H1 (cell line): ENCODE measurements around the gene KCNC2. TPM values are rescaled to one million over a fixed set of nuclear protein-coding genes. Genes with fewer than 3 reads are reported as not detected.

Experiments used
- CTCF ChIA-PET: fragments of 300-600 bp; sonication (Branson Sonifier 250); formaldehyde crosslinking; loops from one replicate; lab custom pipeline; 2021; ENCODE audit not compliant: partially characterized antibody; lab: Charles Lee
- POLR2A ChIA-PET: fragments of 300-600 bp; sonication (Branson Sonifier 250); formaldehyde crosslinking; loops from one replicate; lab custom pipeline; 2021; ENCODE audit warnings: inconsistent platforms; ENCODE audit not compliant: partially characterized antibody; lab: Charles Lee
- DNase-seq, 2 experiments: peaks; one replicate each; pipeline versions ENCODE4 v3.0.0 to v3.0.0-alpha.2; 2010 to 2022; ENCODE audit warnings: low spot score in 2 of 2, low read depth in 1 of 2, mixed read lengths in 1 of 2
- FAIRE-seq: peaks from 2 replicates; lab custom pipeline; 2011; peaks lifted over from hg19 to GRCh38; lab: Jason Lieb, UNC
- H2AFZ ChIP-seq: 2 replicates; pipeline ENCODE4 v1.8.1; 2012; ENCODE audit warnings: low read length, inconsistent platforms
- H2AK5ac ChIP-seq: 2 replicates; pipeline ENCODE4 v1.6.1; 2013; ENCODE audit warnings: low read depth, low read length
- H2BK120ac ChIP-seq: replicated peaks from 2 replicates; pipeline ENCODE3; 2013; ENCODE audit warnings: low read depth, low read length, inconsistent platforms
- H2BK12ac ChIP-seq: 2 replicates; pipeline ENCODE4 v1.6.1; 2013; ENCODE audit warnings: low read depth, low read length
- H2BK15ac ChIP-seq: 2 replicates; pipeline ENCODE4 v1.6.1; 2013; ENCODE audit warnings: low read length
- H2BK20ac ChIP-seq: 2 replicates; pipeline ENCODE4 v1.6.1; 2013; ENCODE audit warnings: low read length
- H2BK5ac ChIP-seq: 2 replicates; pipeline ENCODE4 v1.6.1; 2013; ENCODE audit warnings: low read depth, low read length
- H3K14ac ChIP-seq: 2 replicates; pipeline ENCODE4 v1.6.1; 2013; ENCODE audit warnings: inconsistent platforms; ENCODE audit not compliant: insufficient read length
- H3K18ac ChIP-seq: 2 replicates; pipeline ENCODE4 v1.6.1; 2013; ENCODE audit warnings: low read length; ENCODE audit errors: extremely low read depth
- H3K23ac ChIP-seq: 2 replicates; pipeline ENCODE4 v1.6.1; 2013; ENCODE audit warnings: inconsistent platforms; ENCODE audit not compliant: insufficient read length
- H3K23me2 ChIP-seq: 2 replicates; pipeline ENCODE4 v1.6.1; 2013; ENCODE audit warnings: low read depth, low read length
- H3K27ac ChIP-seq: 2 replicates; pipeline ENCODE4 v1.6.1; 2011; ENCODE audit warnings: low read depth, low read length, inconsistent platforms
- H3K27me3 ChIP-seq, 4 experiments: replicated peaks in 1 of 4; 1 replicate in 1 of 4; 2 replicates in 3 of 4; pipeline versions ENCODE4 v1.6.1 to v1.8.1; 2011 to 2013; ENCODE audit warnings: low read length in 3 of 4, mild to moderate bottlenecking in 3 of 4, inconsistent platforms in 2 of 4, mixed read lengths in 2 of 4, moderate library complexity in 1 of 4; ENCODE audit not compliant: control insufficient read depth in 3 of 4, insufficient read depth in 3 of 4; ENCODE audit errors: extremely low read depth in 1 of 4
- H3K36me3 ChIP-seq, 4 experiments: 2 replicates each; pipeline versions ENCODE4 v1.6.1 to v1.8.1; 2011 to 2013; ENCODE audit warnings: mild to moderate bottlenecking in 4 of 4, low read length in 3 of 4, moderate library complexity in 2 of 4, control low read depth in 1 of 4, inconsistent platforms in 1 of 4; ENCODE audit not compliant: insufficient read depth in 4 of 4, control insufficient read depth in 2 of 4
- H3K4ac ChIP-seq: replicated peaks from 2 replicates; pipeline ENCODE3; 2013; ENCODE audit warnings: low read length, low read depth, mixed read lengths, inconsistent platforms; ENCODE audit not compliant: insufficient read length
- H3K4me1 ChIP-seq, 4 experiments: replicated peaks in 1 of 4; 1 replicate in 1 of 4; 2 replicates in 3 of 4; pipeline versions ENCODE4 v1.6.1 to v1.8.1; 2011 to 2013; ENCODE audit warnings: low read length in 3 of 4, inconsistent platforms in 2 of 4, mixed read lengths in 1 of 4; ENCODE audit not compliant: insufficient read depth in 4 of 4, control insufficient read depth in 3 of 4
- H3K4me2 ChIP-seq, 2 experiments: 2 replicates each; pipeline versions ENCODE4 v1.6.1 to v1.8.1; 2011 to 2013; ENCODE audit warnings: low read depth in 2 of 2, low read length in 2 of 2, control low read depth in 1 of 2, inconsistent platforms in 1 of 2, mild to moderate bottlenecking in 1 of 2; ENCODE audit not compliant: insufficient read depth in 1 of 2
- H3K4me3 ChIP-seq, 4 experiments: fragments of 200-600, 300-600 bp in 1 of 4; sonication (generic), shearing (Covaris generic), sonication (Bioruptor Twin) in 1 of 4; 2 replicates each; pipeline versions ENCODE4 v1.5.1 to v1.8.1; 2011 to 2016; ENCODE audit warnings: low read length in 4 of 4, low read depth in 3 of 4, control low read depth in 2 of 4, inconsistent platforms in 2 of 4, mild to moderate bottlenecking in 2 of 4, mixed read lengths in 1 of 4, moderate library complexity in 1 of 4; ENCODE audit not compliant: insufficient read depth in 2 of 4; ENCODE audit errors: extremely low read depth in 1 of 4
- H3K56ac ChIP-seq: replicated peaks from 2 replicates; pipeline ENCODE3; 2013; ENCODE audit warnings: low read depth, mild to moderate bottlenecking, mixed read lengths, low read length, inconsistent platforms; ENCODE audit not compliant: insufficient read length
- H3K79me1 ChIP-seq: 2 replicates; pipeline ENCODE4 v1.6.1; 2013; ENCODE audit warnings: low read depth, low read length, control low read depth
- H3K79me2 ChIP-seq, 2 experiments: 2 replicates each; pipeline versions ENCODE4 v1.6.1 to v1.8.1; 2012 to 2013; ENCODE audit warnings: low read length in 2 of 2, mild to moderate bottlenecking in 2 of 2, inconsistent platforms in 1 of 2; ENCODE audit not compliant: insufficient read depth in 2 of 2, control insufficient read depth in 1 of 2
- H3K9ac ChIP-seq, 4 experiments: replicated peaks in 1 of 4; 1 replicate in 1 of 4; 2 replicates in 3 of 4; pipeline versions ENCODE4 v1.6.1 to v1.8.1; 2011 to 2013; ENCODE audit warnings: low read depth in 3 of 4, low read length in 3 of 4, control low read depth in 2 of 4, mild to moderate bottlenecking in 2 of 4, moderate library complexity in 2 of 4, inconsistent platforms in 1 of 4; ENCODE audit errors: extremely low read depth in 1 of 4
- H3K9me3 ChIP-seq, 2 experiments: 2 replicates each; pipeline versions ENCODE4 v1.6.1 to v1.8.1; 2012 to 2013; ENCODE audit warnings: mild to moderate bottlenecking in 2 of 2, moderate library complexity in 2 of 2, control low read depth in 1 of 2, inconsistent platforms in 1 of 2, low read depth in 1 of 2, low read length in 1 of 2, mixed read lengths in 1 of 2; ENCODE audit not compliant: insufficient read depth in 2 of 2
- H4K20me1 ChIP-seq, 2 experiments: replicated peaks in 1 of 2; 2 replicates each; pipeline versions ENCODE3 to v1.8.1; 2011 to 2013; ENCODE audit warnings: inconsistent platforms in 2 of 2, low read length in 2 of 2, mild to moderate bottlenecking in 1 of 2; ENCODE audit not compliant: insufficient read depth in 2 of 2, control insufficient read depth in 1 of 2
- H4K5ac ChIP-seq: 2 replicates; pipeline ENCODE4 v1.6.1; 2013; ENCODE audit warnings: low read length, low read depth, mixed read lengths, inconsistent platforms; ENCODE audit not compliant: insufficient read length
- H4K8ac ChIP-seq: 2 replicates; pipeline ENCODE4 v1.8.0; 2013; ENCODE audit warnings: mild to moderate bottlenecking, moderate library complexity, low read length, inconsistent platforms; ENCODE audit not compliant: insufficient read depth; ENCODE audit errors: extremely low read depth
- H4K91ac ChIP-seq: replicated peaks from 2 replicates; pipeline ENCODE3; 2013; ENCODE audit warnings: low read length, mixed read lengths, inconsistent platforms; ENCODE audit not compliant: insufficient read length
- BACH1 ChIP-seq: IDR thresholded peaks from 2 replicates; pipeline ENCODE4 v1.6.1; 2012; ENCODE audit warnings: low read length, improper control_type of control experiment
- CBX5 ChIP-seq: fragments of 300-800, 300-1000 bp; sonication (generic); IDR thresholded peaks from 2 replicates; pipeline ENCODE4 v1.7.1; 2016; ENCODE audit warnings: antibody characterized with exemption, low read length, low read depth
- CBX8 ChIP-seq: fragments of 300-800, 300-1000 bp; sonication (generic); IDR thresholded peaks from 2 replicates; pipeline ENCODE4 v1.7.1; 2016; ENCODE audit warnings: low read depth, low read length, borderline replicate concordance
- CHD1 ChIP-seq: IDR thresholded peaks from 2 replicates; pipeline ENCODE4 v1.6.1; 2012; ENCODE audit warnings: low read depth, low read length, improper control_type of control experiment
- EP300 ChIP-seq, 2 experiments: IDR thresholded peaks; 1 replicate in 1 of 2; 2 replicates in 1 of 2; pipeline ENCODE4 v1.6.1; 2011 to 2012; ENCODE audit warnings: low read depth in 2 of 2, low read length in 2 of 2, mild to moderate bottlenecking in 2 of 2, borderline replicate concordance in 1 of 2, inconsistent platforms in 1 of 2, moderate library complexity in 1 of 2
- HDAC2 ChIP-seq, 2 experiments: fragments of 300-600 bp in 1 of 2; sonication (generic) in 1 of 2; IDR thresholded peaks; 2 replicates each; pipeline ENCODE4 v1.6.1; 2011 to 2012; ENCODE audit warnings: low read depth in 2 of 2, low read length in 2 of 2, mild to moderate bottlenecking in 2 of 2, moderate library complexity in 2 of 2, borderline replicate concordance in 1 of 2, inconsistent platforms in 1 of 2
- HDAC6 ChIP-seq: IDR thresholded peaks from one replicate; pipeline ENCODE4 v1.7.1; 2012; ENCODE audit warnings: low read depth, mild to moderate bottlenecking, inconsistent platforms, low read length, moderate library complexity
- JUN ChIP-seq: IDR thresholded peaks from 2 replicates; pipeline ENCODE4 v1.6.1; 2011; ENCODE audit warnings: low read depth, mild to moderate bottlenecking, improper control_type of control experiment, low read length
- JUND ChIP-seq: IDR thresholded peaks from 2 replicates; pipeline ENCODE4 v1.6.1; 2011; ENCODE audit warnings: mild to moderate bottlenecking, improper control_type of control experiment, low read length
- KDM5A ChIP-seq: fragments of 200-600 bp; IDR thresholded peaks from 2 replicates; pipeline ENCODE4 v1.7.1; 2012; ENCODE audit warnings: mild to moderate bottlenecking, low read length, inconsistent platforms, mixed read lengths
- POLR2A ChIP-seq, 2 experiments: IDR thresholded peaks; 1 replicate in 1 of 2; 2 replicates in 1 of 2; pipeline ENCODE4 v1.6.1; 2011; ENCODE audit warnings: low read depth in 2 of 2, low read length in 2 of 2, mild to moderate bottlenecking in 2 of 2; ENCODE audit errors: control extremely low read depth in 1 of 2
- RNF2 ChIP-seq: fragments of 200-900, 300-1000 bp; sonication (generic); IDR thresholded peaks from 2 replicates; pipeline ENCODE4 v1.7.1; 2016; ENCODE audit warnings: borderline replicate concordance, low read depth, mild to moderate bottlenecking, antibody characterized with exemption, low read length; ENCODE audit not compliant: poor library complexity, severe bottlenecking; ENCODE audit errors: missing control alignments
- SP1 ChIP-seq: IDR thresholded peaks from 2 replicates; pipeline ENCODE4 v1.6.1; 2011; ENCODE audit warnings: low read depth, low read length
- SP2 ChIP-seq: IDR thresholded peaks from 2 replicates; pipeline ENCODE4 v1.6.1; 2012; ENCODE audit warnings: mild to moderate bottlenecking, low read length, inconsistent platforms
- TAF1 ChIP-seq: IDR thresholded peaks from 2 replicates; pipeline ENCODE4 v1.6.1; 2011; ENCODE audit warnings: mild to moderate bottlenecking, low read depth, low read length
- TEAD4 ChIP-seq: IDR thresholded peaks from 2 replicates; pipeline ENCODE4 v1.6.1; 2012; ENCODE audit warnings: low read depth, low read length, inconsistent platforms, mixed read lengths
- WGBS, 2 experiments: shearing (Covaris generic) in 1 of 2; methylation state at CpG; one replicate each; pipeline versions ENCODE4 v1.1.6 to v1.1.7; 2013 to 2015; ENCODE audit warnings: low lambda C conversion rate in 2 of 2, mixed read lengths in 2 of 2, inconsistent platforms in 1 of 2, low coverage in 1 of 2, missing lambda C conversion rate in 1 of 2; ENCODE audit not compliant: insufficient replicate concordance in 2 of 2, insufficient coverage in 1 of 2, insufficient read length in 1 of 2; ENCODE audit errors: extremely low coverage in 1 of 2, missing lambda C conversion rate in 1 of 2; 5-methylcytosine and 5-hydroxymethylcytosine counted together
- polyA plus RNA-seq, 7 experiments: library from polyadenylated mRNA; depleted of rRNA in 3 of 7; stranded (reverse) in 5 of 7; unstranded in 2 of 7; fragments of >200 nt in 5 of 7; fragments of 200-250 nt in 2 of 7; gene quantifications; 1 replicate in 5 of 7; 2 replicates in 1 of 7; 4 replicates in 1 of 7; pipeline versions ENCODE4 v1.2.1 to v1.2.3, GENCODE V29; 2011 to 2013; ENCODE audit warnings: missing spikeins in 2 of 7, mixed read lengths in 2 of 7
- total RNA-seq: library from RNA; stranded (reverse); fragmentation: NEBNext Ultra II Directional; extraction: Animal tissue kit (Norgen Biotek cat#: 25700); gene quantifications from 2 replicates; pipeline ENCODE4 v1.2.1, GENCODE V29; 2021

The KCNC2 gene
- total and polyA plus RNA-seq, 2 of the 8 experiments (the other 6 are each of a cell fraction or from before 2014, with no cell fraction given): 0.03 TPM; not detected in 1

DNA sequence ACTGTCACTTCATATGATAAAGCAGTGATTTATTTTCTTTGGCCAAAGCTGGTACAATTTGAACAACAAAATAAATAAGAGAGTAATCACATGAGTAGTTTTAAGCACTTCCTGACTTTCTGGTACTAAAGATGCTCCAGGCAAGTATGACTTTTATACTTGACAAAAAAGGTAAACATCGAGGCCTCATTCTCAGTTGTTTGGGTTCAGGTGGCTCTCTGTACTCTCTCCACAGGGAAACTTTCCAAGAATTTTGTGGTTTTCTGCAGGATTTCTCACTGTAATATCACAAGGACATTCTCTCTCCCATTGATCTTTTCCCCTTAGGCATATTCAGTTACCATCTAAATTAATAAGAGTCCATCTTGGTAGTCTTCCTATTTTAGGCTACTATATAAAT, 26.6 kb upstream of the KCNC2 start:
- Histone ChIP-seq H3K36me3 (no peaks in the 10 kb centered on the region), H3K4me2 (no peak overlapping the region), H3K4me1 (no peaks in the 10 kb centered on the region), H3K23me2 (no peaks in the 10 kb centered on the region), H4K5ac (no peak overlapping the region), H2BK120ac (no peak overlapping the region), H3K9ac (no peak overlapping the region), H3K27ac (no peak overlapping the region), H4K8ac (no peak overlapping the region), H3K9me3 (no peaks in the 10 kb centered on the region), H3K79me2 (no peaks in the 10 kb centered on the region), H3K23ac (no peak overlapping the region), H2AFZ (no peak overlapping the region), H2BK15ac (no peak overlapping the region), H2BK20ac (no peak overlapping the region), H3K18ac (no peak overlapping the region), H3K79me1 (no peaks in the 10 kb centered on the region), H2BK5ac (no peak overlapping the region), H3K4ac (no peak overlapping the region), H3K4me3 (no peak overlapping the region), H3K14ac (no peak overlapping the region), H2AK5ac (no peak overlapping the region), H4K91ac (no peak overlapping the region), H3K56ac (no peak overlapping the region), H4K20me1 (no peaks in the 10 kb centered on the region), H2BK12ac (no peak overlapping the region), H3K27me3 (no peaks in the 10 kb centered on the region)
- ChIA-PET POLR2A (no interaction called here), CTCF (interaction anchor here (0.8 kb wide), 1 partner anchor 54 kb away, joined by 3 read pairs; no protein-coding TSS in a partner anchor)
- DNase-seq (no peak), FAIRE-seq (no peak)
- 91% methylated on average over 1 of the region's 1 CpG; no CpG with 5 or more reads in 1 of the 2 experiments for WGBS, 2 experiments
- TF ChIP-seq HDAC6 (no peak), JUN (no peak), CBX8 (no peak), KDM5A (no peak), BACH1 (no peak), TEAD4 (no peak), RNF2 (no peak), CBX5 (no peak), JUND (no peak), POLR2A (IDR thresholded peaks at IDR 0.05; ENCODE audit: control extremely low read depth in 1 of 2, low read depth in 2 of 2, low read length in 2 of 2) (no peak), TAF1 (no peak), SP2 (no peak), EP300 (IDR thresholded peaks at IDR 0.05; ENCODE audit: borderline replicate concordance in 1 of 2, low read depth in 2 of 2, low read length in 2 of 2) (no peak), SP1 (no peak), CHD1 (no peak), HDAC2 (IDR thresholded peaks at IDR 0.05; ENCODE audit: borderline replicate concordance in 1 of 2, low read depth in 2 of 2, low read length in 2 of 2) (no peak)
